GM19023 (cell line): ENCODE data around the gene ENKUR.
"Not testable (repeated sequence)": the region's sequence is repeated elsewhere in the genome, so short reads cannot be mapped to it uniquely, and the experiment has no call there.

Experiments used
- ATAC-seq: cut with Tn5 transposase; IDR thresholded peaks from one replicate; pipeline ENCODE4 v1.9.1; 2021; ENCODE audit warnings: mild to moderate bottlenecking, moderate library complexity; ENCODE audit not compliant: unreplicated experiment

Gene ENKUR

DNA sequence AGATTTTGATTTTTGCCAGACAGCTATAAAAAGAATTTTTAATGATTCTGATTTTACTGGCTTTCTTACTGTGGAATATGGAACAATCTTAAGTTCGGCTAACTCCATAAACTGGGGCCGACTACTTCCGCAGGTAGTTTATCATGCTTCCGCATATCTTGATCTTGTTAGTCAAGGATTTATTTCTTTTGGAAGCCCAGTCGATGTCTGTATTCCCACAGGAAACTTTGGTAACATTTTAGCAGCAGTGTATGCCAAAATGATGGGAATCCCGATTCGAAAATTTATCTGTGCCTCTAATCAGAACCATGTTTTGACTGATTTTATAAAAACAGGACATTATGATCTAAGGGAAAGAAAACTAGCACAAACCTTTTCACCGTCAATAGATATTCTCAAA is 8.6 kb upstream of the ENKUR start:
- ATAC-seq: no peak

DNA sequence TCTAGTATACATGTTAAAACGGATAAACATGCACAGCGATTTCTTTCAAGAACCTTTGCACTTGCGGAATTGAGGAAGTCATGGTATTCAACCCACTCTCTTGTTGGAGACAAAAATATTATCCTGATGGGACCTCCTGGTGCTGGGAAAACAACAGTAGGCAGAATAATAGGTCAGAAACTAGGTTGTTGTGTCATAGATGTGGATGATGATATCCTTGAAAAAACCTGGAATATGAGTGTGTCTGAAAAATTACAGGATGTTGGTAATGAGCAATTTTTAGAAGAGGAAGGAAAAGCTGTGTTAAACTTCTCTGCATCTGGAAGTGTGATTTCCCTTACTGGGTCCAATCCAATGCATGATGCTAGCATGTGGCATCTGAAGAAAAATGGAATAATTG is 7.3 kb upstream of the ENKUR start:
- no peak for ATAC-seq

DNA sequence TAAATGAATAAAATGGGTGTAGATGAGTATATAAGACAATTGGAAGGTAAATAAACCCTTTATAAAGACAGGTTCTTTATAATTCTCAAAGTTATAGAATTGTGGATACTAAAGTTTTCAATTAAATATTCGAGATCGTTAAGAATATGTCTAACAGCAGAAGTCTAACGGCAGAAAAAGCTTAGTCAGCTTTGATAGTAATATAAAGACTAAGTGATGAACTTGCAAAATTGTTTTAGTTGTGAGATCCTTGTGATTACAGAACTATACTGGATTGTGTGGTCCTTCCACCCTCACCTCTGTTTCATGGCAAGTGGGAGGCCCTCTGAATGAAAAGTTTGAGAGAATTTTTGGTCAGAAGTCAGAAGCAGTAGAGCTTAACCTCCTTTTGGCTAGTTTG is 2.7 kb upstream of the ENKUR start:
- no peak for ATAC-seq

DNA sequence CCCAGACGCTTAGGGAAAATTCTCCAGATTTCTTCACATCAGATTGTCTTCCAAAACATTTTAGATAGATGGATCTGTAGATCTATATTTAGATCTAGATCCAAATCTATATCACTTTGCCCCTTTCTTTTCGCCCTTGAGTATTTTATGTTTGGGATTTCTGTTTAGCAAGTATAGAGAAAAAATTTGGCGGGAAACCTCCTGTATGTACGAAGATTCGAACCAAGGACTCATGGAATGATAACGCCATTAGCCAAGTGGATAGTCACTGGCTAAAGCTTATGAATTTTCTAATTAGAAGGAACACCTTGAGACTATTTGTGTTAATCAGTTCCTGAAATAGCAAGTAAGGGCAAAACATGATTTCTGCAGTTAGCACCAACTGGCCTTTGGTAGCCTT is 1.7 kb upstream of the ENKUR start:
- no peak for ATAC-seq

DNA sequence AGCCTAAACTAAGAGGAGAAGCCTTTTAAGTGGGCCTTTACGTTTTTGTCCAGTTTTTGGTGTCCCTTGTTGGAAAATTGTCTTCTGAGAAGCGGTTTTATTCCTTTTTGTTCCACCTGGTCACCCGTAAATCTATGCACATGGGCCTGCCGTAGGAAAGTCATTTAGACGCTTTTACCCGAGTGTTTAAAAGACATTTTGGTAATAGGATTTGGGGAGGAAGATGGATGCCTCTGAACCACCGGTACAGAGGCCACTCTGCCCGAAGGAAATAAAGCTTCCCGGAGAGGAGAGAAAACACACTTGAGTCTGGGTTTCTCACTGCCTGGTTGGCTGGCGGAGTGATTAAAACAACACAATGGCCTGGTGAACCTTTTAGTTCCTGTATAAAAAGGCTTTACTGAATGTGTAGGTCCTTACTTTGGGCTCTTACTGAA is 1.2 kb upstream of the ENKUR start:
- ATAC-seq: peak; percentile 3

DNA sequence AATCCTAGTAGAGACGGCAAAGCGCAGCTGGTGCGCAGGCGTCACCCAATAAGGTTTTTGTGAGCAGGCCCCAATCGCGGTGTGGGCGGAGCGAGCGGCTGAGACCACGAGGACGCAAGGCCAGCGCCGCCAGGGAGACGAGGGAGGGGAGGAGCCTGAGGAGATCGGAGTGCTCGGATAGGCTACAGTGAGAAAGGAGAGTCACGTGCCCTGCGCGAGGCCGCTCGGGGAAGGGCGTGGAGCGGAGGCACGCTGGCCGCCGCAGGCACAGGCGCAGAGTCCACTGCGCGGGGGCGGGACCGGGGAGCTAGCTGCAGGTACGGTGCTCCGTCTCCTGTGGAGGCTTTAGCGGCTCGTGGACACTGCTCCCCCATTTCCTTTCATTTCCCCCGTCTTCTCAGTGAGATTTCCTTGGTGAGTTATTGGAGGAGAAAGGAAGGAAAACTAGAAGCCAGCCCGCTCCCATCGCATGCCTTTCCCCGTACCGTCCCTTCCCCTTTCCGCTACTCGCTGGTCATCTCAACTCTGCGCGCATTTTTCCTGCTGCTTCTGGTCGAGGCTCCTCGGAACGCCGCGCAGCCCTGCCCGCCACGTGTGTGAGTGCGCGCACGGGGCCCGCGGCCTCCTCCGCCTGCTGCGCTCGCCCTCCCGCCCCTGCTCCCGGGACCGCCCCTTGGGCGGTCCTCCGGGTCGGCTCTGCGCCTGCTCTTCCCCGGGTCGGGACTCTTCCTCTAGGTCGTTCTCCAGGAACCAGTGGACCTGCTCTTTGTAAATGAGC is 607 bp upstream of the ENKUR start, which contains the start of gene THNSL1:
Gene THNSL1, plus strand, starts transcription at position 237 of the 778 bp plus-strand sequence. CDS start 6,612 bp downstream, outside the sequence.
- peak; percentile 98 for ATAC-seq

DNA sequence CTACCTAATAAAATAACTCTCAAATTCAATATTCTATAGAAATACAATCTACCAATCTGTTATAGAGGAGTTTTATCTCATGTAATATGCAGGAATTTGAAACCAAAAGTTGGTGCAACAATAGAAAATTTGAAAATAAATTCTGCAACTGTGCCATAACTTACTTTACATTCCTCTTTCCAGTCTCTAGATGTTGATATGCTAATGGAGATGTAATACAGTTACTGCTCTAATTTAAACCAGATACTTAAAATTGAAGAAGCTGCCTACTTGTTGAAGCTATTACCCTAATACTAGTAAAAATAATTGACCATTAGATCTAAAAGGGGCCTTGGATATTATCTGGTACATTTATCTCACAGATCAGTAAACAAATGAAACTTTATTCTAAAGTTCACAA is 1.4 kb downstream of the ENKUR start:
- ATAC-seq: no peak

DNA sequence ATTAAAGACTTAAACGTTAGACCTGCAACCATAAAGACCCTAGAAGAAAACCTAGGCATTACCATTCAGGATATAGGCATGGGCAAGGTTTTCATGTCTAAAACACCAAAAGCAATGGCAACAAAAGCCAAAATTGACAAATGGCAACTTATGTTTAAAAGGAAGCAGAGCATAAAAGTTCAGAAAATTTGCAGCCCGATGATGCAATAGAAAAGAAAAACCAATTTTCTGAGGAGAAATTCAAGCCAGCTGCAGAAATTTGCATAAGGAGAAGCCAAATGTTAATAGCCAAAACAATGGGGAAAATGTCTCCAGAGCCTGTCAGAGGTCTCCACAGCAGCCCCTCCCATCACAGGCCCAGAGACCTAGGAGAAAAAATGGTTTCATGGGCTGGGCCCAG is 4.4 kb downstream of the ENKUR start:
- not testable (repeated sequence) for ATAC-seq

DNA sequence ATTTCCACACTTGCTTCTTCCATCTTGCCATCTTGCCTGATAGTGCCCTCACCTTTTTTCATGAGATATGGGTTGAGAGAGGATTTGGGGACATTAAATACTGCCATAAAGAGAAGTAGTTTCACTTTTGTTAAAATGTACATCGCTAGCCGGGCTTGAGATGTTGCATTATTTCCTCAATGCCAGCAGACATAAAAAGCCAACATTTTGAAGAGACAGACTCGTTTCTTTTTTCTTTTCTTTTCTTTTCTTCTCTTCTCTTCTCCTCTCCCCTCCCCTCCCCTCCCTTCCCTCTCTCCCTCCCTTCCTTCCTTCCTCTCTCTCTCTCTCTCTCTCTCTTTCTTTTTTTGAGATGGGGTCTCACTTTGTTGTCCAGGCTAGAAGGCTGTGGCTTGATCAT is 17.9 kb downstream of the ENKUR start:
- no peak for ATAC-seq

GRCh38 chr10:24995072-24995471 is 20.9 kb downstream of the ENKUR start:
- ATAC-seq: no peak

DNA sequence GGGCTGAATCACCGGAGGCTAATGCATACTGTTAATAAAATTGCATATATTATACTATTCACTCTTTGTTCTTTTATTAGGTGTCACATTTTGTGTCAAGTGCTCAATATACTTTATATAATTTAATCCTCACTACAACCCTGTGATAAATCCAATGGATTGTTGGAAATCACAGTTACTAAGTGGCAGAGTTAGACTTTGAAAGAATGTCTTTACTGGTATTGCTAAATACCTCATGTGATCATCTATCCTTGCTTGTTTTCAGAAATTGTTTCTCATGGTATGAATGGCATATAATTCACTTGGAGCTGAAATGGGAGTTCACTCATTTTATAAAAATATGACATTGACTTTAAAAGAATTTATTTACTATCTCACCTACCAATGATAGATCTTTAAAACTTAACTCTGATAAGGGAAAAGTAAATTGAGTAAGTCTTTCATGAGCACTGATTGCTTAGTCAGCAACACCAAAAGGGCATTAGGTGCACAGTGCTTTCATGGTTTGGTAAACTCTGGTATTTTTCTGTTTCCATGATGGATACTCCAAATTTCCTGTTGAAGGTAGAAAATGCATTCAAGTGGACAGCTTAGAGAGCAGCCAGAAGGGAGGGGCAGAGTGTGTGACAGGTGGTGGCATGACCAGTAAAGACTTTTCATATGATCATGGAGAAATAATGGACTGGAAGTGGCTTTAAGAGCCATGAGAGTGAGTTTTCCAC is 22.6 kb downstream of the ENKUR start:
- ATAC-seq: no peak

DNA sequence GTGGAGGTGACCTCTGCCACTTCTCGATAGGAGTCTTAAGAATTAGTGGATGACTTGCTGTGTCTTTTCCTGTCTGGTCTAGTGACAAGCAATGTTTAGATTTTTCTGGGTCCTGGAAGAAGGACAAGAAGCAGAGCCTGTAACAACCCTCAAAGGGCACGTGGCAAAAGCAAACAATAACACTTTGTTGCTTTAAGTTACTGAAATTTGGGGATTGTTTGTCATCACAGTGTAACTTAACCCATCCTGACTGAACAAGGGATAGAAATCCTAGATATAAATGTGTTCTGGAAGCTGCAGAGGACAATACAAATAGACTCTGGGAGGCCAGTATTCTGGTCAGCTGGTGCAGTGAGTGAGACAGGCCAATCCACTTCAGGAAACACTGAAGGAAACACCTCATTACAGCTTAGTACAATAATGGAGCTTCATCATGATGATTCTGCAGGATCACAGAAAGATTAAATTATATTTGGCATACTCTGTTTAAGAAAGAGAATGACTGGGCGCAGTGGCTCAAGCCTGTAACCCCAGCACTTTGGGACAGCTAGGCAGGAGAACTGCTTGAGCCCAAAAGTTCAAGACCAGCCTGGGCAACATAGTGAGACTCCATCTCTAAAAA is 23.3 kb downstream of the ENKUR start:
- ATAC-seq: no peak

DNA sequence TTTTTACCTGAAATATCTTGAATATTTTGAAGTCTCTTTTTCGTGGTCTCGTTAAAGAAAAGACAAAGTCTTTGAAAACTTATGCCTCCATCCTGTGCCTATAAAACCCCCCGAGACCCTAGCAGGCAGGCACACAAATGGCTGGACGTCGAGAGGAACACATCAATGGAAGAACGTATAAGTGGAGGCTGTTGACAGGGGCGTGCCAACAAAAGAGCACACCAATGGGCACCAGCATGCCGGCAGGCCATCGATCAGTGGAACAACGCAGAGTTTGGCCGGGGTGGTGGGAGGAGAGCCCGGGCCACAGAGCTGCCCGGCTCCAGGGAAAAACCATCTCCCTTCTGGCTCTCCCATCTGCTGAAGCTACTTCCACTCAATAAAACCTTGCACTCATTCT is 24.7 kb downstream of the ENKUR start:
- no peak for ATAC-seq

GRCh38 chr10:24989867-24990266 is 26.1 kb downstream of the ENKUR start:
- no peak for ATAC-seq

GRCh38 chr10:24988831-24989640 is 26.9 kb downstream of the ENKUR start:
- no peak for ATAC-seq

- ATAC-seq: no peak
Observed at GRCh38 chr10:24984906-24985305, 31.1 kb downstream of the ENKUR start.

- no peak for ATAC-seq
Observed at GRCh38 chr10:24983946-24984345, 32.0 kb downstream of the ENKUR start.

- no peak for ATAC-seq
Observed at GRCh38 chr10:24983130-24983529, 32.8 kb downstream of the ENKUR start.

GRCh38 chr10:24982319-24983112 is 33.4 kb downstream of the ENKUR start:
- ATAC-seq: peak; percentile 66

DNA sequence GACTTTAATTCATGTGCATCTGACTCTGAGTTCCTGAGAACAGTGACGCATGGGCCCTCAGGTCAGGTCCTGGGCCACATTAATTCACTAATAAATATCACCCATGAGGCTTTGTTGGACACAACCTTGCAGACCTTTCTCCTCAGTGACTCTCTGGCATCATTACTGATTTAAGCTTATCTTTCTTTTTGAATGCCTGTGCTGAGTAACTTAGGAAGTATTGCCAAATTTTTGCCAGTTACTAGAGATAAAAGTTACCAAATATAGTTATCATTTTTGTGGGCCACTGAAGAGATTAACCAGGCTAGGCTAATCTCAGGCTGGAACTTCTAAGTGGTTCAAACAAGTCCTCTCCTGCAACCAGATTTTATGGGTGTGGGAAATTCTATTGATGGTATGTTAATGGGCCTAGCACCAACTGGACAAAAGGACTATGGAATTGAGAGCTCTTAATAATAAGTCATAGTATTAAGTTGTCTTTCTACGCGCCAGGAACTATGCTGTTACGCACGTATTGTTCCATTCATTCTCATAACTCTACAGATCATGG is 34.7 kb downstream of the ENKUR start:
- ATAC-seq: no peak
